Measurements from ENCODE around the gene PARPBP. TPM values are rescaled to one million over a fixed set of nuclear protein-coding genes. Genes with fewer than 3 reads are reported as not detected.
"Not testable (repeated sequence)": the region's sequence is repeated elsewhere in the genome, so short reads cannot be mapped to it uniquely, and the experiment has no call there.

Gene PARPBP
- total and polyA plus RNA-seq, 2 of the 8 experiments (the other 6 are each of a cell fraction or from before 2014, with no cell fraction given) = 10.9 to 38.1 TPM

- H2AFZ ChIP-seq (ENCODE audit: low read length); DNase-seq (ENCODE audit: low read depth in 1 of 2, low spot score in 2 of 2); H2BK15ac ChIP-seq (ENCODE audit: low read length); H3K56ac ChIP-seq (replicated peaks; ENCODE audit: insufficient read length, low read depth, low read length); H2BK20ac ChIP-seq (ENCODE audit: low read length); H2AK5ac ChIP-seq (ENCODE audit: low read depth, low read length); CTCF ChIA-PET (ENCODE audit: partially characterized antibody); H3K9ac ChIP-seq (replicated peaks in 1 of 4; ENCODE audit: extremely low read depth in 1 of 4, low read depth in 3 of 4, low read length in 3 of 4); H3K4me2 ChIP-seq (ENCODE audit: insufficient read depth in 1 of 2, low read depth in 2 of 2, low read length in 2 of 2); H4K20me1 ChIP-seq (replicated peaks in 1 of 2; ENCODE audit: control insufficient read depth in 1 of 2, insufficient read depth in 2 of 2, low read length in 2 of 2); H3K79me1 ChIP-seq (ENCODE audit: low read depth, low read length); H2BK120ac ChIP-seq (replicated peaks; ENCODE audit: low read depth, low read length); H3K27me3 ChIP-seq (replicated peaks in 1 of 4; ENCODE audit: control insufficient read depth in 3 of 4, extremely low read depth in 1 of 4, insufficient read depth in 3 of 4, low read length in 3 of 4); H4K8ac ChIP-seq (ENCODE audit: extremely low read depth, insufficient read depth, low read length); H3K14ac ChIP-seq (ENCODE audit: insufficient read length); H3K23me2 ChIP-seq (ENCODE audit: low read depth, low read length); H3K4ac ChIP-seq (replicated peaks; ENCODE audit: insufficient read length, low read depth, low read length); H2BK5ac ChIP-seq (ENCODE audit: low read depth, low read length); H3K4me3 ChIP-seq (ENCODE audit: extremely low read depth in 1 of 4, insufficient read depth in 2 of 4, low read depth in 3 of 4, low read length in 4 of 4); H3K18ac ChIP-seq (ENCODE audit: extremely low read depth, low read length); H3K4me1 ChIP-seq (replicated peaks in 1 of 4; ENCODE audit: control insufficient read depth in 3 of 4, insufficient read depth in 4 of 4, low read length in 3 of 4); H3K23ac ChIP-seq (ENCODE audit: insufficient read length); H3K36me3 ChIP-seq (ENCODE audit: control insufficient read depth in 2 of 4, insufficient read depth in 4 of 4, low read length in 3 of 4); H2BK12ac ChIP-seq (ENCODE audit: low read depth, low read length); H3K9me3 ChIP-seq (ENCODE audit: insufficient read depth in 2 of 2, low read depth in 1 of 2, low read length in 1 of 2); FAIRE-seq; POLR2A ChIA-PET (ENCODE audit: partially characterized antibody); H3K79me2 ChIP-seq (ENCODE audit: control insufficient read depth in 1 of 2, insufficient read depth in 2 of 2, low read length in 2 of 2); H4K91ac ChIP-seq (replicated peaks; ENCODE audit: insufficient read length, low read length); H4K5ac ChIP-seq (ENCODE audit: insufficient read length, low read depth, low read length); H3K27ac ChIP-seq (ENCODE audit: low read depth, low read length): not testable (repeated sequence)
- WGBS, 2 experiments (ENCODE audit: extremely low coverage in 1 of 2, insufficient coverage in 1 of 2, insufficient read length in 1 of 2, insufficient replicate concordance in 2 of 2, low coverage in 1 of 2, low lambda C conversion rate in 2 of 2, missing lambda C conversion rate in 1 of 2) = 95% methylated on average over 8 of the region's 8 CpGs; no CpG with 5 or more reads in 1 of the 2 experiments
Measured at GRCh38 chr12:102137619-102138018, 17.6 kb downstream of the PARPBP start.

DNA sequence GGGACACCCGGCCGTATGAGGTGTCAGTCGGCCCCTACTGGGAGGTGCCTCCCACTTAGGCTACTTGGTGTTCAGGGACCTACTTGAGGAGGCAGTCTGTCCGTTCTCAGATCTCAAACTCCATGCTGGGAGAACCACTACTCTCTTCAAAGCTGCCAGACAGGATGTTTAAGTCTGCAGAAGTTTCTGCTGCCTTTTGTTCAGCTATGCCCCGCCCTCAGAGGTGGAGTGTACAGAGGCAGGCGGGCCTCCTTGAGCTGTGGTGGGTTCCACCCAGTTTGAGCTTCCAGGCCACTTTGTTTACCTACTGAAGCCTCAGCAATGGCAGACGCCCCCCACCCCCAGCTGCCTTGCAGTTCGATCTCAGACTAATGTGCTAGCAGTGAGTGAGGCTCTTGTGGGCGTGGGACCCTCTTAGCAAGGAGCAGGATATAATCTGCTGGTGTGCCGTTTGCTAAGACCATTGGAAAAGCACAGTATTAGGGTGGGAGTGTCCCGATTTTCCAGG, 22.9 kb downstream of the PARPBP start:
- DNase-seq (ENCODE audit: low read depth in 1 of 2, low spot score in 2 of 2); H3K23me2 ChIP-seq (ENCODE audit: low read depth, low read length); H4K8ac ChIP-seq (ENCODE audit: extremely low read depth, insufficient read depth, low read length); H3K56ac ChIP-seq (replicated peaks; ENCODE audit: insufficient read length, low read depth, low read length); H3K27me3 ChIP-seq (replicated peaks in 1 of 4; ENCODE audit: control insufficient read depth in 3 of 4, extremely low read depth in 1 of 4, insufficient read depth in 3 of 4, low read length in 3 of 4); POLR2A ChIA-PET (ENCODE audit: partially characterized antibody); H2BK15ac ChIP-seq (ENCODE audit: low read length); H3K14ac ChIP-seq (ENCODE audit: insufficient read length); H3K79me2 ChIP-seq (ENCODE audit: control insufficient read depth in 1 of 2, insufficient read depth in 2 of 2, low read length in 2 of 2); FAIRE-seq; H3K4me1 ChIP-seq (replicated peaks in 1 of 4; ENCODE audit: control insufficient read depth in 3 of 4, insufficient read depth in 4 of 4, low read length in 3 of 4); H2BK5ac ChIP-seq (ENCODE audit: low read depth, low read length); H2BK12ac ChIP-seq (ENCODE audit: low read depth, low read length); H4K20me1 ChIP-seq (replicated peaks in 1 of 2; ENCODE audit: control insufficient read depth in 1 of 2, insufficient read depth in 2 of 2, low read length in 2 of 2); H3K4me3 ChIP-seq (ENCODE audit: extremely low read depth in 1 of 4, insufficient read depth in 2 of 4, low read depth in 3 of 4, low read length in 4 of 4); H2BK120ac ChIP-seq (replicated peaks; ENCODE audit: low read depth, low read length); H3K23ac ChIP-seq (ENCODE audit: insufficient read length); H3K18ac ChIP-seq (ENCODE audit: extremely low read depth, low read length); H3K9ac ChIP-seq (replicated peaks in 1 of 4; ENCODE audit: extremely low read depth in 1 of 4, low read depth in 3 of 4, low read length in 3 of 4); H4K5ac ChIP-seq (ENCODE audit: insufficient read length, low read depth, low read length); H2AFZ ChIP-seq (ENCODE audit: low read length); H3K4me2 ChIP-seq (ENCODE audit: insufficient read depth in 1 of 2, low read depth in 2 of 2, low read length in 2 of 2); H3K9me3 ChIP-seq (ENCODE audit: insufficient read depth in 2 of 2, low read depth in 1 of 2, low read length in 1 of 2); H2BK20ac ChIP-seq (ENCODE audit: low read length); H3K79me1 ChIP-seq (ENCODE audit: low read depth, low read length); H4K91ac ChIP-seq (replicated peaks; ENCODE audit: insufficient read length, low read length); H3K4ac ChIP-seq (replicated peaks; ENCODE audit: insufficient read length, low read depth, low read length); H2AK5ac ChIP-seq (ENCODE audit: low read depth, low read length); H3K27ac ChIP-seq (ENCODE audit: low read depth, low read length); H3K36me3 ChIP-seq (ENCODE audit: control insufficient read depth in 2 of 4, insufficient read depth in 4 of 4, low read length in 3 of 4): not testable (repeated sequence)
- CTCF ChIA-PET (ENCODE audit: partially characterized antibody) = interaction anchor here (1.3 kb wide), 1 partner anchor 12 kb away, joined by 7 read pairs; no protein-coding TSS in a partner anchor
- WGBS, 2 experiments (ENCODE audit: extremely low coverage in 1 of 2, insufficient coverage in 1 of 2, insufficient read length in 1 of 2, insufficient replicate concordance in 2 of 2, low coverage in 1 of 2, low lambda C conversion rate in 2 of 2, missing lambda C conversion rate in 1 of 2) = 92% methylated on average over 11 of the region's 11 CpGs; no CpG with 5 or more reads in 1 of the 2 experiments
